Measurements from ENCODE around the gene NUTM1. TPM values are rescaled to one million over a fixed set of nuclear protein-coding genes. Genes with fewer than 3 reads are reported as not detected.

NUTM1 gene
- polyA plus RNA-seq, result not detected in 3 replicates
- not detected for polyA plus RNA-seq (2011; ENCODE audit: low read depth)
- polyA plus RNA-seq (2011; cell fraction: cytosol; rRNA removed), result not detected in 2 replicates
- not detected in 2 replicates for polyA plus RNA-seq (2011; cell fraction: nucleus; rRNA removed)
- not detected in 2 replicates for polyA plus RNA-seq (2012; ENCODE audit: low replicate concordance)
- not detected in 3 replicates for polyA minus RNA-seq
- not detected for polyA minus RNA-seq (2011; cell fraction: cytosol; rRNA and poly(A)+ RNA removed)
- not detected in 2 replicates for polyA minus RNA-seq (2011; cell fraction: nucleus; rRNA and poly(A)+ RNA removed)

GRCh38 chr15:34342737-34343575, at the start of gene NUTM1, which contains the start of gene NOP10:
NUTM1 (plus strand) TSS chr15:34343315; CDS start chr15:34343697, 382 bp downstream.
NOP10 (minus strand) TSS chr15:34343136; CDS start chr15:34343073, 63 bp downstream.
- Histone ChIP-seq H3K4me3 (ENCODE audit: control insufficient read depth in 2 of 3, extremely low read depth in 1 of 3, insufficient read depth in 2 of 3, low read depth in 1 of 3, low read length in 3 of 3) (peak within 1 kb of the TSS; percentile 71 to 100 (median 99)), H3K27me3 (ENCODE audit: control insufficient read depth, extremely low read depth, insufficient read depth, low read length) (no peaks in the 10 kb centered on the region), H3K4me1 (ENCODE audit: control insufficient read depth, extremely low read depth, insufficient read depth, low read length) (peaks cover 8% of the 10 kb centered on the region), H3K79me2 (ENCODE audit: control insufficient read depth, insufficient read depth, low read length) (peaks cover 25% of the 10 kb centered on the region), H3K9ac (ENCODE audit: control insufficient read depth, extremely low read depth, insufficient read depth, low read length) (peak within 1 kb of the TSS; percentile 99), H3K9me1 (ENCODE audit: control insufficient read depth, extremely low read depth, insufficient read depth, low read length) (peaks cover 2% of the 10 kb centered on the region), H2AFZ (ENCODE audit: control insufficient read depth, low read length) (peak within 1 kb of the TSS; percentile 100), H4K20me1 (ENCODE audit: control insufficient read depth, extremely low read depth, insufficient read depth, low read length) (no peaks in the 10 kb centered on the region), H3K36me3 (ENCODE audit: control insufficient read depth in 2 of 2, extremely low read depth in 1 of 2, insufficient read depth in 2 of 2, low read length in 2 of 2) (peaks cover 5 to 7% of the 10 kb centered on the region in 2 experiments), H3K9me3 (ENCODE audit: control insufficient read depth, low read depth, low read length) (no peaks in the 10 kb centered on the region), H3K27ac (ENCODE audit: control insufficient read depth, insufficient read depth, low read length) (peak within 1 kb of the TSS; percentile 99), H3K4me2 (ENCODE audit: control insufficient read depth, extremely low read depth, insufficient read depth, low read depth, low read length) (peak within 1 kb of the TSS; percentile 68)
- dilution Hi-C loops (cut with MboI; ENCODE audit: extremely low pct_ligation_motif_present, low sequenced_read_pairs), result no loop called here
- TF ChIP-seq EZH2 (IDR thresholded peaks at IDR 0.05; ENCODE audit: low read length), result no peak
- peak; percentile 90 to 99 (median 96) for TF ChIP-seq CTCF (optimal IDR thresholded peaks at IDR 0.05 in 1 of 3, IDR thresholded peaks at IDR 0.05 in 1 of 3, conservative IDR thresholded peaks at IDR 0.05 in 1 of 3; ENCODE audit: extremely low read depth in 1 of 3, insufficient read depth in 2 of 3, low read length in 3 of 3)
- no peak for DNase-seq (ENCODE audit: low read depth, low spot score)
- peak; percentile 84 for FAIRE-seq

GRCh38 chr15:34297059-34297458, 46.1 kb upstream of the NUTM1 start:
- Histone ChIP-seq H3K4me3 (ENCODE audit: control insufficient read depth in 2 of 3, extremely low read depth in 1 of 3, insufficient read depth in 2 of 3, low read depth in 1 of 3, low read length in 3 of 3) (no peak overlapping the region), H4K20me1 (ENCODE audit: control insufficient read depth, extremely low read depth, insufficient read depth, low read length) (no peaks in the 10 kb centered on the region), H3K4me1 (ENCODE audit: control insufficient read depth, extremely low read depth, insufficient read depth, low read length) (no peaks in the 10 kb centered on the region), H3K9me1 (ENCODE audit: control insufficient read depth, extremely low read depth, insufficient read depth, low read length) (no peaks in the 10 kb centered on the region), H3K9ac (ENCODE audit: control insufficient read depth, extremely low read depth, insufficient read depth, low read length) (no peak overlapping the region), H2AFZ (ENCODE audit: control insufficient read depth, low read length) (no peak overlapping the region), H3K4me2 (ENCODE audit: control insufficient read depth, extremely low read depth, insufficient read depth, low read depth, low read length) (no peak overlapping the region), H3K36me3 (ENCODE audit: control insufficient read depth in 2 of 2, extremely low read depth in 1 of 2, insufficient read depth in 2 of 2, low read length in 2 of 2) (peaks cover 0 to 3% of the 10 kb centered on the region in 2 experiments), H3K9me3 (ENCODE audit: control insufficient read depth, low read depth, low read length) (no peaks in the 10 kb centered on the region), H3K27ac (ENCODE audit: control insufficient read depth, insufficient read depth, low read length) (no peak overlapping the region), H3K79me2 (ENCODE audit: control insufficient read depth, insufficient read depth, low read length) (no peaks in the 10 kb centered on the region), H3K27me3 (ENCODE audit: control insufficient read depth, extremely low read depth, insufficient read depth, low read length) (no peaks in the 10 kb centered on the region)
- no peak for FAIRE-seq
- dilution Hi-C loops (cut with MboI; ENCODE audit: extremely low pct_ligation_motif_present, low sequenced_read_pairs), result no loop called here
- no peak for DNase-seq (ENCODE audit: low read depth, low spot score)
- no peak for TF ChIP-seq CTCF (optimal IDR thresholded peaks at IDR 0.05 in 1 of 3, IDR thresholded peaks at IDR 0.05 in 1 of 3, conservative IDR thresholded peaks at IDR 0.05 in 1 of 3; ENCODE audit: extremely low read depth in 1 of 3, insufficient read depth in 2 of 3, low read length in 3 of 3)
- no peak for TF ChIP-seq EZH2 (IDR thresholded peaks at IDR 0.05; ENCODE audit: low read length)

Data from keratinocyte (primary cell).